D721Med (cell line): ENCODE results near the gene SLC16A12.

Source experiments
- DNase-seq: peaks from one replicate; pipeline ENCODE4 v3.0.0; 2011; ENCODE audit warnings: low spot score; ENCODE audit not compliant: insufficient read length
- FAIRE-seq: peaks from 2 replicates; lab custom pipeline; 2011; peaks lifted over from hg19 to GRCh38; lab: Jason Lieb, UNC
- TF ChIP-seq, protein P1 (sequence below): IDR thresholded peaks from 2 replicates; pipeline ENCODE4 v1.5.1; 2012; ENCODE audit warnings: mild to moderate bottlenecking, control low read depth; ENCODE audit not compliant: insufficient read depth; ENCODE audit errors: missing control alignments

SLC16A12 gene

GRCh38 chr10:89516149-89516832 is 19.1 kb downstream of the SLC16A12 start:
- TF ChIP-seq, protein P1, sequence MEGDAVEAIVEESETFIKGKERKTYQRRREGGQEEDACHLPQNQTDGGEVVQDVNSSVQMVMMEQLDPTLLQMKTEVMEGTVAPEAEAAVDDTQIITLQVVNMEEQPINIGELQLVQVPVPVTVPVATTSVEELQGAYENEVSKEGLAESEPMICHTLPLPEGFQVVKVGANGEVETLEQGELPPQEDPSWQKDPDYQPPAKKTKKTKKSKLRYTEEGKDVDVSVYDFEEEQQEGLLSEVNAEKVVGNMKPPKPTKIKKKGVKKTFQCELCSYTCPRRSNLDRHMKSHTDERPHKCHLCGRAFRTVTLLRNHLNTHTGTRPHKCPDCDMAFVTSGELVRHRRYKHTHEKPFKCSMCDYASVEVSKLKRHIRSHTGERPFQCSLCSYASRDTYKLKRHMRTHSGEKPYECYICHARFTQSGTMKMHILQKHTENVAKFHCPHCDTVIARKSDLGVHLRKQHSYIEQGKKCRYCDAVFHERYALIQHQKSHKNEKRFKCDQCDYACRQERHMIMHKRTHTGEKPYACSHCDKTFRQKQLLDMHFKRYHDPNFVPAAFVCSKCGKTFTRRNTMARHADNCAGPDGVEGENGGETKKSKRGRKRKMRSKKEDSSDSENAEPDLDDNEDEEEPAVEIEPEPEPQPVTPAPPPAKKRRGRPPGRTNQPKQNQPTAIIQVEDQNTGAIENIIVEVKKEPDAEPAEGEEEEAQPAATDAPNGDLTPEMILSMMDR: no peak
- DNase-seq: no peak
- FAIRE-seq: no peak

- TF ChIP-seq, protein P1: no peak
- DNase-seq (no peak), FAIRE-seq (no peak)
Observed at GRCh38 chr10:89515031-89515841, 20.2 kb downstream of the SLC16A12 start.

- FAIRE-seq (no peak), DNase-seq (no peak)
- TF ChIP-seq, protein P1: no peak
Observed at GRCh38 chr10:89513206-89513605, 22.2 kb downstream of the SLC16A12 start.

- DNase-seq: no peak
- TF ChIP-seq, protein P1: no peak
- FAIRE-seq: no peak
Observed at GRCh38 chr10:89505640-89506275, 29.6 kb downstream of the SLC16A12 start.

DNA sequence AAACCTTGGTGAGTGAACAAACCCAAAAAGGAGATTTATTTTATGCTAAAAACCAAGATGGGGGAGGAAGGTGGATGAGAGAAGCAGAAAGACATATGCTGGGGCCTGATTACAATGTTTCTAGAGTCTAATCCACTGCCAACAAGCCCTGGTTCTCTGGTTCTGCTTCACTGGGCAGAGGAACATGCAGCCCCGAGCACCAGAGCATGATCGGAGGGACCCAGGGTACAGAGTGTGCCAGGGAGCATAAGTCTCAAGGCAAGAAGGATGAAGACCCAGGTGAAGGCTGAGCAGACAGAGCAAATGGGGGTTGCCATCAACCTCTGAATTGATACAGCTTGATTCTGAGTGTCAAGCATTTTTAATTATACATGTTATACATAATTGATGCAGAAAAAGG is 30.7 kb downstream of the SLC16A12 start:
- FAIRE-seq (no peak), DNase-seq (no peak)
- TF ChIP-seq, protein P1: no peak

DNA sequence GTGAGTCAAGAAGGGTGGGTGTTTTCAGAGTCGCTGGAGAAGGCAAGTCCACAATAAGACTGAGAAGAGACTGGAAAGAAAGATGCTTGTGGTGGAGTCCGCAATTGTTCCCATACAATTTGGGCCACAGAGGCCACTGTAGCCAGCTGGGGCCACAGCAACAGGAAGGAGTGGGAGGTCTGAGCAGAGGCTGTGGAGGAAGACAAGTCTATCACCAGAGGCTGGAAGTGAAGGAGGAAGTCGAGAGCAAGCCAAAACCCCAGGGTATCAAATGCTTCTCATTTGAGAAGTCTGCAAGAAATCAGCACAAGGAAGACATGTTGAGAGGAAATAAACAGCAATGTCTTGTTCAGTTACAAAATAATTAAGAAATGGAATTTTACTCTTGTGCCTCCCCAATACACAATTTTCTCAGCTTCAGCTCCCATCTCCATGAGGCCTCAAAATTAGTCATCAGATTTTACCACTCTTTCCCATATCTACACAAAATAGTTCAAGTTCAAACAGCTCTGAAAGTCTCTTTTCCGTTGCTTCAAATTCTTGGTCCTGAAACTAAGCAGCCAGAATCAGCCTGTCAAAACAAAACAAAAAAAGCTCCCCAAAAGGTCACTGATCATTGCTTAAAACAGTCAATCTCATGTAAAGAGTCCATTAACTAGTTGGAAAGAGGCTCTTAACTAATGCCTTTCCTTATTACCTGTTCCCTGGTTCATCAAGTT is 31.6 kb downstream of the SLC16A12 start:
- TF ChIP-seq, protein P1: no peak
- FAIRE-seq (no peak), DNase-seq (no peak)
